Fibroblast of skin of abdomen (primary cell): ENCODE data around the gene CD3D. TPM values are rescaled to one million over a fixed set of nuclear protein-coding genes. Genes with fewer than 3 reads are reported as not detected.

ENCODE experiments used
- DNase-seq: peaks from one replicate; pipeline ENCODE4 v3.0.0-alpha.2; 2013
- polyA plus RNA-seq, 2 experiments: library from polyadenylated mRNA; unstranded; fragments of 120-200 nt; gene quantifications; one replicate each; pipeline ENCODE4 v1.2.1, GENCODE V29; 2013; ENCODE audit not compliant: insufficient read length in 2 of 2

Gene CD3D
- not detected for polyA plus RNA-seq (2013, experiment 1 of 2; ENCODE audit: insufficient read length)
- polyA plus RNA-seq (2013, experiment 2 of 2; ENCODE audit: insufficient read length) = not detected

DNA sequence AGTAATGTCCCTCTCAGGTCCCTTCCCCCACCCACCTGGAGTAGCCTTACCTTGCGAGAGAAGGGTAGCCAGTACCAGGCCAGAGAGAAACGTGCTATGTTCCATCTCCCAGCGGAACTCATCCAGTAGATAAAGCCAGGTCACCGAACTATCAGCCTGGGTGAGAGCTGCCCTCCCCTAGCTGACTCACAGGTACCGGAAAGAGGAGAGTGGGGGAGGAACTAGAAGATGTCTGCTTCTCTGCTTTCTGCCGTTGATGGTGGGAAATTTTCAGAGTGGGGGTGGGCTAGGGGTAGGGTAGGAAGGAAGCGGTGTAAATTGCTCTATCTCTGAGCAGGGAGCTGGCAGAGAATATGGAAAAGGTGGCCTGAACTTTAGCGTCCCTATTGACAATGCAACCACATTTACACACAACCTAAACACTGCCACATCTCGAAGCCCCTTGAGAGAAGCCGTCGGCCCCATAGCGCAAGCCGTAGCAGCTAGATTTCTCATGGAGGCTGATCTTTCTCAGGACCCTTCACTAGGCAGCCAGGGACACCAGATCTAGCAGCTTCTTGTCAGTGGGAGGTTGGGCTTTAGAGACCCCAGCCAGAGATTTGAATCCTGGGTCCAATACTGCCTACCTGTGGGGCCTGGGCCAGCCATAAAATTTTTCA, at the start of gene CD3D:
Gene CD3D (minus strand): TSS at position 203 of the 659 bp plus-strand sequence. CDS start 98 bp downstream, at position 105.
- no peak for DNase-seq

DNA sequence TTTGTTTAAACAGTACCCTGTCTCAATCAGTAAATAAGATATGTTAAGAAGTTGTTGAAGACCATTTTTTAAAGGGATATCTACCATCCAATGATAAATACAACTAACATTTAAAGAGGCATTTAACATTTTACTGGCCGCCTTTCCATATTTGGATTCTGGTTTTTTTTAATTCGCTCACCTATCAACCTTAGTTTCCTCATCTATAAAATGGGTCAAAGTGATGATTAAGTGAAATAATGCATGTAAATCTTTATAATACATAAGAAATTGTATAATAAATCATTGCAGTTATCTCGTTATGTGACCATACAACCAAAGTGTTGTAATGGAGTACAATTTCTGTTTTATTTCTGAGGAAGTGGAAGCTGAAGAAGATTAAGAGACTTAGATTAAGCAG, 41.2 kb upstream of the CD3D start:
- DNase-seq = no peak

DNA sequence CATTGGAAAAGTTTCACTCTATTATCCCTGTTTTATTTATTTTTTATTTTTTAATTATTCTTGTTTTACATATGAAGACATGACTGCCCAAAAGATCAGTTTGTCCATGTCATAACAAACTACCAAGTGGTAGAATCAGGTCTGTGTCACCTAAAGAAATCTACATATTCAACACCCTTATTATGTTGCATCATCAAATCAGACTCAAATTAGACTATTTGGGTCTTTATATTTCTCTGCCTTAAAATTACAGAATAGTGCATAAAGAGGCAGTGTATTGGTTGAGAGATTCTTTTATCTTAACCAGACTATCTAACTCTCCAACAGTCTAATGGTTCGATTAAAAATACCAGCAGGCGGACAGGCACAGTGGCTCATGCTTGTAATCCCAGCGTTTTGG, 40.4 kb upstream of the CD3D start:
- DNase-seq = no peak

DNA sequence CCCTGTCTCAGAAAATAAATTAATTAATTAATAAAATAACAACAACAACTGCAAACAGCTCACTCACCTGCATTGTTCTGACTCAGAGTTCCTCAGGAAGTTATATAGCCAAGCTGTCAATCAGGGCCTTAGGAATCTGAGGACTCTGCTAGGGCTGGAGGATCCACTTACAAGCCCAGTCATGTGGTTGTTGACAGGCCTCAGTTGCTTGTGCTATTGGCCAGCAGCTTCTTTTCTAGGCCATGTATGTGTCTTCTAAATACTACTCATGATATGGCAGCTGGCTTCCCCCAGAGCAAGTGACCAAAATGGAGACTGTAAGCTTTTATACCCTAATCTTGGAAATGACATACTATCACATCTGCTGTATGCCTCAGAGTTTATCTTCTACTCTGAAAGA, 38.1 kb upstream of the CD3D start:
- DNase-seq = no peak

DNA sequence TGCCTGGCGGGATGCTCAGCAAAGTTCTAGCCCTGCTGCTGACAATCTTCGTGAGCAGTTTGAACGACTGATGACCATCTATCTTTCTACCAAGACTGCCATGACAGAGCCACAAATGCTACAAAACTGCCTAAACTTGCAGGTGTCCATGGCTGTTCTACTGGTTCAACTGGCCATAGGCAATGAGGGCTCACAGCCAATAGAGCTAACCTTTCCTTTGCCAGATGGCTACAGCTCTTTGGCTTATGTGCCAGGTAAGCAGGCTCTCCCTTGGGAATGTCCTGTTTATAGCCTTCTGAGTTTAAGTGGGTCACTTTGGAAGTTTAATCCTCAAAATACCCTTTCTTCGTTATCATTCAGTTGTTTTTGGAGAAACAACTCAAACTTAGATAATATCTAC, 37.0 kb upstream of the CD3D start:
- DNase-seq = no peak

DNA sequence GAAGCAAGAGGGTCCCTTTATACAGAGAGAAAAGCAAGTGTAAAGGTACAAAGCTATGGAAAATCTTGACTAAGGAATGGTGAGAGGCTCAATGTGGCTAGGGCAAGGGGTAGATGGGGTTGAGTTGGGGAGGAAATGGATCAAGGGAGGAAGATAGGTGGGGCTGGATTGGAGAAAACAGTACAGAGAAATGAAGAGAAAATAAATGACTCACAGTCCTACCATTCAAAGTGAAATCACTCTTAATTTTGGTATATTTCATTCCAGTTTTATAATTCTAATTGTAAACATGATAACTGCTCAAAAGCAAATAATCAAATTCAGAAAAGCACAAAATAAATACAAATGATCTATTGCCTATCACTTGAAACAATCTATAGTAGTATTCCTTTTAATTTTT, 33.5 kb upstream of the CD3D start:
- no peak for DNase-seq

DNA sequence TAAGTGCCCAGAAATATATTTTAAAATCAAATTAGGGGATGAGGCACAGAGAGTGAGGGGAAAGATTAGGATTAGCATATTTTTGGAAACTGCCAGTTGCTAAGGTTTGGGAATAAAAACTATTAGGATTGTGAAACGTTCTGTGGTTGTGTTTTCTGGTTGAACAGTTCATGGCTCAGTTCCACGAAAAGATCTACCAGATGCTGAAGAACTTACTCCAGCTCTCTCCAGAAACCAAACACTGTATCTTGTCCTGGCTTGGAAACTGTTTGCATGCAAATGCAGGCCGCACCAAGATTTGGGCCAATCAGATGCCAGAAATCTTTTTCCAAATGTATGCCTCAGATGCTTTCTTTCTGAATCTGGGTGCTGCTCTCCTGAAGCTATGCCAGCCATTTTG, 32.2 kb upstream of the CD3D start:
- DNase-seq = no peak

DNA sequence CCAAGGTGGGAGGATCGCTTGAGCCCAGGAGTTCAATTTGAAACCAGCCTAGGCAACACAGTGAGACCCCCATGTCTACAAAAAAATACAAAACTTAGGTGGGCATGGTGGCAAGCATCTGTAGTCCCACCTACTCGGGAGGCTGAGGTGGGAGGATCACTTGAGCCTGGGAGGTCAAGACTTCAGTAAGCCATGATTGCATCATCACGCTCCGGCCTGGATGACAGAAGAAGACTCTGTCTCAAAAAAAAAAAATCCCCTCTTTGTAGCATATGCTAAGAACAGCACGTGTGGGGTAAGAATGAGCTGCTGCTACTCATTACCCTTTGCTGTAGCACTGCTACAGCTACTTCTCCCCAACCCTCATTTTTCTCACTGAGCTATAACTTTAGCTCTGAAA, 31.4 kb upstream of the CD3D start:
- DNase-seq = no peak

DNA sequence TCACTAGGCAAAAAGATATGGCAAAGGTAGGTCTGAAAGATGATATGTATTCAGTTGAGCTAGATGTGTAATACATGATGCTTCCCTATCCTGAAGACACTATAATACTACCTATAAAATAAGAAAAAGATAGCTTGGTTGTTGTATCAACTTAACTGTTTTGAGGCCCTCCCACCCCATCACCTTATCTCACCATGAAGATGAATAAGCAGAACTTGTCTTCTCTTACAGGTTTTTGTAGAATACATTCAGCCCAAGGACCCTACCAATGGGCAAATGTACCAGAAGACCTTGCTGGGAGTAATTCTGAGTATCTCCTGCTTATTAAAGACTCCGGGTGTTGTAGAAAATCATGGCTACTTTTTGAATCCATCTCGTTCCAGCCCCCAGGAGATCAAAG, 30.8 kb upstream of the CD3D start:
- no peak for DNase-seq

DNA sequence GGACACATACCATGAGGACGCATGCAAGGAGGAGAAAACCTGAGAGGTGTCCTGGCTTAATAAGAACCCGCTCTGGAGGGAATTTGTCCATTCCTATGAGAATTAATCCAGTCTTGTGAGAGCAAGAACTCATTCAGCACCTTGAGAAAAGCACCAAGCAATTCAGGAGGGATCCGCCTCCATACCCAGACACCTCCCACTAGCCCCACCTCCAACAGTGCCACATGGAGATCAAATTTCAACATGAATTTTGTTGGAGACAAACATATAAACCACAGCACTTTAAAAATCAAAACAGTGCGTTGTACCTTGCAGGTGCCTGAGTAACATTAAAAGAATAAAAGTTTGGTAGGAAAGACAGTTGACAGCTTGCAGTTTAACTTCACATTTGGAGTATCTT, 28.3 kb upstream of the CD3D start:
- DNase-seq = no peak

DNA sequence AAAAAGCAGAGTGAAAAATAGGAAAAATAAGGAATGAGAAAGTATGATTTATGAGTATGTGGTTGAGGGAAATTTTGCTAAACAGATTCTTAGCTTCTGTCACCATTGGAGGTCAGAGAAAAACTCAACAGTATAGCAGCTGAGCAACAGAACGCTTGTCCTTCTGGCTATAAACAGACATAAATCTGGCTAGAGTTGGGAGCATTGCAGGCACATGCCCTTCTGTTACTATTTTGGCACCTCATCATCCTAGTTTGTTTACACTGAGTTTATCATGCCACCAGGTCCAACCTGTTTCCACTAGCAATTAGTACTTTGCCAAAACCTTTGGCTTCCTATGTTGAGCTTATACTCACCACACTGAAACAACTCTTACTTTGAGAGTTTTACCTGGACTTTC, 23.8 kb upstream of the CD3D start:
- no peak for DNase-seq

DNA sequence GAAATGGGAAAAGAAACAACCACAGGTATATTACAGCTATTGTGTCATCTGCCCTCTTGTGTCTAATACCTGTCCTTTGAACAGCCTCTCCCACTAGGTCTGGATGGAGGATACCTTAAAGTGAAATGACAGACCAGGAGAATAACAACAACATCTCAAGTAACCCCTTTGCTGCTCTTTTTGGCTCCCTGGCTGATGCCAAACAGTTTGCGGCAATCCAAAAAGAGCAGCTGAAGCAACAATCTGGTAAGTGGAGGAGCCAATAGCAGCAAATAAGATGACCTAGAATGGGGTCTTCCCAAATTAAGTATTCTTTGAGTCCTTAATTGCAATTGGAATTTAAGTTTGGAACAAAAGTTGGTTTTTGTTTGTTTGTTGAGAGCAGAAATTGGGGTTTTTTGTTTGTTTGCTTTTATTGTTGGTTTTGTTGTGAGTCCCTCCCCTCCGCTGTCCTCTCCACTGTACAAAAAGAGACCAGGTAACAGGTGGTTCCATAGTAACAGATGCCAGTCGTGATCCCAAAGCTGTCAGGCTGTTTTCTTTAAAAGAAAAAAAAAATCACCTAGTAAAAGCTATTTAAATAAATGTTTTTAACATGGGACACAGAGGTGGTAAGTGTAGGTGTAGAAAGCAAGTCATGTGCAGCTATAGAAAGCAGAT, 22.6 kb upstream of the CD3D start:
- DNase-seq = no peak

DNA sequence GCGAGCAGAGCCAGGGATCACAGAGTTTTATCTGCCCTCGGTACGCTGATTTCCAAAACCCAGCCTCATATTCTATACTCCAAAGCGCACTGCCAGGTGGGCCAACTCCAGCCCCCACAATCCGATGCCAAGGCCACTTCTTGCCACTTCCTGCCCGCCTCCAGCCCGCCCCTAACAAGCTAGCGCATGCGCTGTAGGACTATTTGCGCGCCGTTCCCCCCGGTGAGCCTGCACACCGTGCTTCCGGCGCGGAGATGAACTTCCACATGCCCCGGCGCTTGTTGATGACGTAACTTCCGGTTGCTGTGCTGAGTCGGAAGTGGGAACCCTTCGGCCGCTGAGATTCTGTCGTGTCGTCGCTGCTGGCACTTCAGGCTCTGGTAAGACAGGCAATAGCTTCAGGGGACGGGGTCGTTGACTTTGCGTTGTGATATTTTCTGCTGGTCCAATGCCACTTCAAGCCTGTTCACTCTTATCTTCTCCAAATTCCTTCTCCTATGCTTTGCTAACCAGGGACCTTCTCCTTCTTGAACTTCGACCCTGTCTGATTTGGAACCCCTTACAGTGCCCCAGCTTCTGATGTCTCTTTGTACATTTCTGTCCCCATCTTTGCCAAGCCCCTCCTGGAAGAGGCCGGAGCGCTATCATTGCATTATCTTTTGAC, 16.9 kb upstream of the CD3D start, which contains the start of gene UBE4A:
Gene UBE4A (plus strand): TSS at position 306 of the 664 bp plus-strand sequence. CDS start 5,481 bp downstream, outside the sequence.
- DNase-seq = peak; percentile 94

DNA sequence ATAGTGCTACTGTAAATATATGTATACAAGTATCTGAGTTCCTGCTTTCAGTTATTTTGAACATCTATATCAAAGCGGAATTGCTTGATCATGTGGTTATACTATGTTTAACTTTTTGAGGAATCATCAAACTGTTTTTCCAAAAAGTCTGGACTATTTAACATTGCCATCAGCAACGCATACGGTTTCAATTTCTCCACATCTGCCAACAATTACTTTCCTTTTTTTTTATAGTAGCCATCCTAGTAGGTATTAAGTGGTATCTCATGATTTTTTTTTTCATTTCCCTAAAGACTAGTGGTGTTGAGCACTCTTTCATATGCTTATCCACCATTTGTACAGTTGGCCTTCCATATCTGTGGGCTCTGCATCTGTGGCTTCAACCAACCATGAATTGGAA, 15.6 kb upstream of the CD3D start:
- DNase-seq = no peak

DNA sequence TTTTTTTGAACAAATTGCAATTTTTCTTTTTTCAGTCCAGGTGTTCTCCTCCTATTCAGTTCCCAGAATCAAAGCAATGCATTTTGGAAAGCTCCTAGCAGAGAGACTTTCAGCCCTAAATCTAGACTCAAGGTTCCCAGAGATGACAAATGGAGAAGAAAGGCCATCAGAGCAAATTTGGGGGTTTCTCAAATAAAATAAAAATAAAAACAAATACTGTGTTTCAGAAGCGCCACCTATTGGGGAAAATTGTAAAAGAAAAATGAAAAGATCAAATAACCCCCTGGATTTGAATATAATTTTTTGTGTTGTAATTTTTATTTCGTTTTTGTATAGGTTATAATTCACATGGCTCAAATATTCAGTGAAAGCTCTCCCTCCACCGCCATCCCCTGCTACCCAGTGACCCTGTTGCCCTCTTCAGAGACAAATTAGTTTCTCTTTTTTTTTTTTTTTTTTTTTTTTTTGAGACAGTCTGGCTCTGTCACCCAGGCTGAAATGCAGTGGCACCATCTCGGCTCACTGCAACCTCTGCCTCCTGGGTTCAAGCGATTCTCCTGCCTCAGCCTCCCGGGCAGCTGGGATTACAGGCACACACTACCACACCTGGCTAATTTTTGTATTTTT, 10.7 kb upstream of the CD3D start:
- DNase-seq = peak; percentile 12

DNA sequence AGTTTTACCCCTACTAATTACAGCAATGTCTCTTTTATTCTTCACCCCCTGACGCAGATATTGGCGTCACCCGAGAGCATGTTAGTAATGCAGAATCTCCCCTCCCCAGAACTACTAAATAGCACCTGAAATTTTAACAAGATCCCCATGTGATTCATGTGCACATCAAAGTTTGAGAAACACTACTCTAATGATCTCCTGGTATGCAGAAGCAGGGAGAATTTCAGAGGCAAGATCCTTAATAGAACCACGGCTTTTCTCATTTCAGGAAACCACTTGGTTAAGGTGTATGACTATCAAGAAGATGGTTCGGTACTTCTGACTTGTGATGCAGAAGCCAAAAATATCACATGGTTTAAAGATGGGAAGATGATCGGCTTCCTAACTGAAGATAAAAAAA, 7.0 kb upstream of the CD3D start:
- DNase-seq = no peak

DNA sequence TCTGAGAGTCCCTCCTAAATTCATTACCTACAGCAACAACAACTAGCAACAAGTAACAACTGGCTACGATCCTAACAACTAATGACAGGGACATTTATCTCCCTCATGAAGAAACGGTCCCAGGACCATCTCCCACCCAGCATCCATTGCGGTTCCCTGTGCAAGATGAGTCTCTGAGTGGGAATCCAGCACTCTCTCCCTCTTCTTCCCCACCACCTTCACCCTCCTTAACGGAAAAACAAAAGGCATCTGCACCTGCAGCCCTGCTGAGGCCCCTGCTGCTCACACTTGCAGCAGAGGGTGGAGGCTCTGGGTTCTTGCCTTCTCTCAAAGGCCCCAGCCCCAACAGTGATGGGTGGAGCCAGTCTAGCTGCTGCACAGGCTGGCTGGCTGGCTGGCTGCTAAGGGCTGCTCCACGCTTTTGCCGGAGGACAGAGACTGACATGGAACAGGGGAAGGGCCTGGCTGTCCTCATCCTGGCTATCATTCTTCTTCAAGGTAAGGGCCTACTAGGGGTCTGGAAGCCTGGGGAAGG, 1.5 kb upstream of the CD3D start, which contains the start of gene CD3G:
Gene CD3G (plus strand): TSS at position 364 of the 535 bp plus-strand sequence. CDS start 80 bp downstream, at position 444.
- DNase-seq = no peak

DNA sequence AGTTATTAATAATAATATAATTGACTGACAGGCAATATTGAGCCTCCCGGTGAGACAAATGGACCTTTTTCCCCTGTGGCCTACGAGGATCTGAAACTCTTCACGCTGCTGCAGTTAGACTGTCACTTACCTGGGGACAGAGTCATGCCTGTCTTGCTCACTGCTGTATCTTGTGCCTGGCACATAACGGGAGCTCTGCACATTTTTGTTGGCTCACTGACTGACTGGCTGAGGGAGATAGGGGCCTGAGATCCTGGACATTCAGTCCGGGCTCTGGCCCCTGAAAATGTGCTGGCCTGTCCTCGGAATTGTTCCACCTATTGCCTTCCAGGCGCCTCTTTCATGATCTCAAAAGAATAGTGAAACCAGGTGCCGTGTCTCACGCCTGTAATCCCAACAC, 743 bp upstream of the CD3D start:
- DNase-seq = no peak

DNA sequence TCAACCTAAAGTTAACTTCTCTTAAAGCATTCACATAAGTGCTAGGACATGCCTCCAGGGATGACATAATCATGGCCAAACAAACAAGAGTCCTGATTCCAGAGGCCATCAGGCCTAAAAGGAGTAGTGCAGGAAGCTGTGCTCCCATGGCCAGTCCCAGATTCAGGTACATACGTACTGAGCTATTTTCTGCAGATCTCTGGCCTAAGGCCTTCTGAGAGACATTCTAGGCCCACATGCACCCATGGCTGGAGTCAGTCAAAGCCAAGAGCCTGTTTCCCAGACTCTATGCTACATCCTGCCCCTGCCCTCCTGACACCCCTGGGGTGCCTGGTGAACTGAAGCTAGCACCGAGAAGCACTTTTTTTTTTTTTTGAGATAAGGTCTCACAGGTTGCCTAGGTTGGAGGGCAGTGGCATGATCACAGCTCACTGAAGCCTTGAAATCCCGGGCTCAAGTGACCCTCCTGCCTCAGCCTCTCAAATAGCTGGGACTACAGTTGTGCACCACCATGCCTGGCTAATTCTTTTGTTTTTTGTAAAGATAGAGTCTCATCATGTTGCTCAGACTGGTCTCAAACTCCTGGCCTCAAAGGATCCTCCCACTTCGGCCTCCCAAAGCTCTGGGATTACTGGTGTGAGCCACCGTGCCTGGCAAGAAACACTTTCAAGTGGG, 553 bp downstream of the CD3D start:
- no peak for DNase-seq

DNA sequence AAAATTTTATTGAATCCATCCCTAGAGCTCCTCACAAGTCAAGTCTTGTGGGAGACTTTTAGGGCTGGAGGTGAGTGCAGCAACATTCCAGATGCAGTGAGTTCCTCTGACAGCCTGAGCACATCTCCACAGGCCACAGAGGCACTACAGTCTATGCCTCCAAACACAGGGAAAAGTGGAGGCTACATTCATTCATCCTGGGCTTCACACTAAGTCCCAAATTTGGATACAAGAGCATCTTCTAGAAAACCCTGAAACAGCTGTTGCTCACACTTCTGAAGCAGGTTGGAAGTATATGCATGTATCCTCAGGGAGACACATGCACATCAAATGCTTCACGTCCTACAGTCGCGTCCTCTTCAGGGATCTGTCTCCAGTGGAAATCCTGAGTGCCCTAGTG, 1.2 kb downstream of the CD3D start:
- DNase-seq = no peak

DNA sequence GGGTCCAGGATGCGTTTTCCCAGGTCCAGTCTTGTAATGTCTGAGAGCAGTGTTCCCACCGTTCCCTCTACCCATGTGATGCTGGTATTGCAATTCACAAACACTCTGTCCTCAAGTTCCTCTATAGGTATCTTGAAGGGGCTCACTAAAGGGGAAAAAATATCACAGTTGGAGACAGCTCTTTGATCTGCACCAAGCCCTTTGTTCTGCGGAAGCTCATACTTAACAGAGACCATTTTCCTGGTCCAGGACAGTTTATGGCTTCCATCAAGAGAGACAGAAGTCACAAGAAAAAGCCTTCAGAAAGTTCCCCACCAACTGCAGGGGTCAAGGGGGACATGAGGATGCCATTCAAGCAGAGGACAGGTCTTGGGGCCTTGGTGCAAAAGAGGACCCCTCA, 2.1 kb downstream of the CD3D start:
- DNase-seq = no peak

DNA sequence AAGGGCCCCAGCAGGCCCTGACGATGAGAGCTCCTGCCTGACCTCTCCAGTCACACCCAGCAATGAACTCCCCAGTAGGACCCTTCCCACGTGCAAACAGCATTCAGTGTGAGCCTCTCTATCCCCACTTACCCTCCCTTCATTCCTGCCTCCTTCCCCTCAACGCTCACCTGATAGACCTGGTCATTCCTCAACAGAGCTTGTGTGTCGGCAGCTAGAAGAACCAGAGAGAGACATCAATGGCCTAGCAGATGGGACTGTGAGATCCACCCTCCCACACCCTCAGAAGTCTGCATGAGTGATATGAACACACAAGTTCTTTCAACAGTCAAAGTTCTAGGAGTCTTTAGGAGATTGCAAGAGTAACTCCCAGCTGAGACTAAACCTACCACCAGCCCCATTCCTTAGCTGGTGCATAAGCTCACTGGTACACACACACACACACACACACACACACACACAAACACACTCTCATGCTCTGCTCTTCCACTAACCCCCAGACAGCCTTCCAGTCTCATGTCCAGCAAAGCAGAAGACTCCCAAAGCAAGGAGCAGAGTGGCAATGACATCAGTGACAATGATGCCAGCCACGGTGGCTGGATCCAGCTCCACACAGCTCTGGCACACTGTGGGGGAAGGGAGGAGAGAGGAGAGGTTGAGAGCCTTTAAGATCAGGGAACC, 3.1 kb downstream of the CD3D start:
- DNase-seq = no peak
